K562 (cell line): ENCODE results near the gene QRICH1. TPM values are rescaled to one million over a fixed set of nuclear protein-coding genes. Genes with fewer than 3 reads are reported as not detected.

ENCODE experiments used
- BHLHE40 ChIP-seq: IDR thresholded peaks from 2 replicates; pipeline ENCODE4 v1.6.1; 2011; ENCODE audit warnings: low read length, improper control_type of control experiment
- EGR1 ChIP-seq: fragments of 450-650 bp; conservative IDR thresholded peaks from 2 replicates; pipeline ENCODE4 v1.6.1; 2017; ENCODE audit warnings: mild to moderate bottlenecking
- ELF2 ChIP-seq: fragments of 250-450 bp; sonication (Bioruptor Pico); IDR thresholded peaks from 2 replicates; pipeline ENCODE4 v1.5.0; 2021; ENCODE audit warnings: mild to moderate bottlenecking
- ETV5 ChIP-seq: sonication (generic); formaldehyde crosslinking; IDR thresholded peaks from 2 replicates; pipeline ENCODE4 v1.4.0; 2020; ENCODE audit warnings: low read depth, mild to moderate bottlenecking, missing genetic modification reagents
- FOXA1 ChIP-seq: fragments of 450-650 bp; IDR thresholded peaks from 2 replicates; pipeline ENCODE4 v1.6.1; 2016; ENCODE audit warnings: mild to moderate bottlenecking, borderline replicate concordance
- GATAD2B ChIP-seq: fragments of 450-650 bp; IDR thresholded peaks from 2 replicates; pipeline ENCODE4 v1.6.1; 2017; ENCODE audit warnings: mild to moderate bottlenecking, borderline replicate concordance
- KAT7 ChIP-seq: sonication (generic); formaldehyde crosslinking; IDR thresholded peaks from 2 replicates; pipeline ENCODE4 v1.8.0; 2022; ENCODE audit warnings: missing genetic modification reagents, mild to moderate bottlenecking, borderline replicate concordance
- KLF1 ChIP-seq: fragments of 450-650 bp; IDR thresholded peaks from 2 replicates; pipeline ENCODE4 v1.6.1; 2016; ENCODE audit warnings: missing genetic modification characterization, missing compliant biosample characterization
- MAZ ChIP-seq, 2 experiments: fragments of 450-650 bp in 1 of 2; sonication (generic) in 1 of 2; formaldehyde crosslinking; IDR thresholded peaks in 1 of 2; conservative IDR thresholded peaks in 1 of 2; 2 replicates each; pipeline versions ENCODE4 v1.4.0 to v1.5.0; 2020; ENCODE audit warnings: mild to moderate bottlenecking in 1 of 2, missing genetic modification reagents in 1 of 2
- PRPF4 ChIP-seq: fragments of 200-400 bp; formaldehyde crosslinking; IDR thresholded peaks from one replicate; pipeline ENCODE4 v1.6.1; 2017; ENCODE audit warnings: low read length, low read depth, mild to moderate bottlenecking; ENCODE audit not compliant: insufficient read depth, poor library complexity, severe bottlenecking
- RB1 ChIP-seq: fragments of 450-650 bp; IDR thresholded peaks from 2 replicates; pipeline ENCODE4 v1.6.1; 2017; ENCODE audit warnings: low read depth, mild to moderate bottlenecking
- RBM17 ChIP-seq: fragments of 200-400 bp; formaldehyde crosslinking; IDR thresholded peaks from 2 replicates; pipeline ENCODE4 v1.6.1; 2017; ENCODE audit warnings: low read depth, mild to moderate bottlenecking, low read length, borderline replicate concordance
- RHOXF2B ChIP-seq: fragments of 250-450 bp; sonication (Bioruptor Pico); conservative IDR thresholded peaks from 2 replicates; pipeline ENCODE4 v1.5.1; 2021
- SMAD4 ChIP-seq: fragments of 250-450 bp; sonication (Bioruptor Pico); conservative IDR thresholded peaks from 2 replicates; pipeline ENCODE4 v1.8.0; 2021; ENCODE audit warnings: inconsistent platforms, mild to moderate bottlenecking, moderate library complexity
- THAP7 ChIP-seq: fragments of 250-450 bp; sonication (Bioruptor Pico); IDR thresholded peaks from 2 replicates; pipeline ENCODE4 v1.5.0; 2021
- ZNF133 ChIP-seq: fragments of 250-450 bp; sonication (Bioruptor Pico); IDR thresholded peaks from 2 replicates; pipeline ENCODE4 v1.4.0; 2020; ENCODE audit warnings: mild to moderate bottlenecking
- ZNF589 ChIP-seq: fragments of 200-800 bp; sonication (Bioruptor generic); IDR thresholded peaks from 2 replicates; pipeline ENCODE4 v1.6.1; 2016; ENCODE audit warnings: low read depth, missing genetic modification characterization, missing compliant biosample characterization
- ZNF76 ChIP-seq: fragments of 250-450 bp; sonication (Bioruptor Pico); IDR thresholded peaks from 2 replicates; pipeline ENCODE4 v1.4.0; 2020; ENCODE audit warnings: mild to moderate bottlenecking, moderate library complexity, borderline replicate concordance
- polyA plus RNA-seq, 8 experiments: library from polyadenylated mRNA; depleted of rRNA in 4 of 8; stranded (reverse) in 5 of 8; unstranded in 3 of 8; fragments of >200 nt; fragmentation: Nextera tagmentation in 2 of 8; fragmentation: Illumina TruSeq in 1 of 8; extraction: Ambion mirVana in 2 of 8; extraction: Trizol in 1 of 8; gene quantifications; 2 replicates each; pipeline versions ENCODE4 v1.2.1 to v1.2.3, GENCODE V29; 2011 to 2014; ENCODE audit warnings: inconsistent platforms in 1 of 8, missing spikeins in 1 of 8
- total RNA-seq, 7 experiments: library from RNA; depleted of rRNA in 6 of 7; stranded (reverse); fragments of >200 nt in 6 of 7; fragmentation: Illumina TruSeq in 2 of 7; extraction: Trizol in 2 of 7; gene quantifications; 2 replicates each; pipeline versions ENCODE4 v1.2.1 to v1.2.3, GENCODE V29; 2011 to 2021; ENCODE audit warnings: low replicate concordance in 1 of 7
- TF ChIP-seq, protein P1 (sequence below): fragments of 450-650 bp; formaldehyde crosslinking; IDR thresholded peaks from 2 replicates; pipeline ENCODE4 v1.4.0; 2020; ENCODE audit warnings: mild to moderate bottlenecking, mixed read lengths
- TF ChIP-seq, protein P2 (sequence below): fragments of 250-450 bp; sonication (Bioruptor Pico); IDR thresholded peaks from 2 replicates; pipeline ENCODE4 v1.8.0; 2021; ENCODE audit warnings: moderate library complexity, mild to moderate bottlenecking, inconsistent platforms

Gene QRICH1
- total and polyA plus RNA-seq, 9 of the 15 experiments (the other 6 are each of a cell fraction or from before 2014, with no cell fraction given): 20.1 to 99.2 (median 56.7) TPM

DNA sequence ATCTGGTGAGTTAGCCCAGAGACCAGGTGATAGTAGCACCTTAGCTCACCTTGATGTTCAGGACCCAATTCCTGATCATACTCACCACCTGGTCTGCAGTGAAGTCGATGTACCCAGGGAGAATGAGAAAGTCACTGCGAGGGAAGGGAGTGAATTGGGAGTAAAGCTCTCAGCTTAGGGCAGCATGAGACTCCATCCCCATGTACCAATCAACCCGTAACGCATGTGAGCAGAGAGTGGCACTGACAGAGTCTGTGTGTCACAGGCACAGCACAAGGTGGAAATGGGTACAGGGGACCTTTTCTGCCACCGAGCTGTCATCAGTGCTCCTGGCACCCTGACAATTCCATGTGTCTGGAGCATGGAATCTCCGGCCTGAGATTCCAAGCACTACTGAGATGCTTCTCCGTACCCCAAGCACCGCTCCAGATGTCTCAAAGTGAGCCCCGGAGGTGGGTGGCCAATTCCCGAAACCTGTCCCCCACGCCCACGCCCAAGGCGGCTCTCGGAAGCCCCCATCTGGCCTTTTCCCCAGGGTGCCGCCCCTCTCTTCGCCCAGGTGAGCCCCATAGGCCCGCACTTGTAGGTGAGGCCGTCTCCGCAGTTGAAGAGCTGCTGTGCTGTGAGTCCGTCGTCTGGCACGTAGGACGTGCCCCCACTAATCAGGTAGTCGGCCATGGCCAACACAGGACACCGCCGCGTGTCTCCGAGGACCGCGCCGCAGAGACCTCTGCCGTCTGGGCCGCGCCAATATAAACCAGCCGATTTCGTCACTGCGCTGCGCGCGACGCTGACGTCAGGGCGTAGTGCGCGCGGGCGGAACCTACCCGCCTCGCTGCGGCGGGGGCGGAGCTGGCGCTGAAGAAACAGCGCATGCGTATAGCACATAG lies 65.0 kb downstream of the QRICH1 start, which contains the start of gene IMPDH2 (continued):
- TF ChIP-seq RBM17: no peak
- peak; percentile 58; the same call in 1 of the 2 replicates for TF ChIP-seq KAT7
- peak; percentile 94 for TF ChIP-seq EGR1
- TF ChIP-seq FOXA1: no peak
- no peak for TF ChIP-seq ZNF133
- TF ChIP-seq ZNF76 (CRISPR knock-in tag): no peak
- 0 out of 2 replicates have a peak, but pooled peaks have one; percentile 61 for TF ChIP-seq THAP7
- TF ChIP-seq ELF2: peak; percentile 59; the same call in 1 of the 2 replicates
- TF ChIP-seq KLF1: 0 out of 2 replicates have a peak, but pooled peaks have one; percentile 43
- TF ChIP-seq SMAD4: peak; percentile 85
- no peak for TF ChIP-seq PRPF4
- TF ChIP-seq RB1: peak; percentile 82; the same call in 1 of the 2 replicates
- TF ChIP-seq BHLHE40: peak; percentile 33; the same call in 1 of the 2 replicates
- TF ChIP-seq ZNF589 (CRISPR knock-in tag): no peak
- TF ChIP-seq MAZ (CRISPR knock-in tag; conservative IDR thresholded peaks at IDR 0.05 in 1 of 2, IDR thresholded peaks at IDR 0.05 in 1 of 2): peak; percentile 72 to 84
- TF ChIP-seq, protein P1, sequence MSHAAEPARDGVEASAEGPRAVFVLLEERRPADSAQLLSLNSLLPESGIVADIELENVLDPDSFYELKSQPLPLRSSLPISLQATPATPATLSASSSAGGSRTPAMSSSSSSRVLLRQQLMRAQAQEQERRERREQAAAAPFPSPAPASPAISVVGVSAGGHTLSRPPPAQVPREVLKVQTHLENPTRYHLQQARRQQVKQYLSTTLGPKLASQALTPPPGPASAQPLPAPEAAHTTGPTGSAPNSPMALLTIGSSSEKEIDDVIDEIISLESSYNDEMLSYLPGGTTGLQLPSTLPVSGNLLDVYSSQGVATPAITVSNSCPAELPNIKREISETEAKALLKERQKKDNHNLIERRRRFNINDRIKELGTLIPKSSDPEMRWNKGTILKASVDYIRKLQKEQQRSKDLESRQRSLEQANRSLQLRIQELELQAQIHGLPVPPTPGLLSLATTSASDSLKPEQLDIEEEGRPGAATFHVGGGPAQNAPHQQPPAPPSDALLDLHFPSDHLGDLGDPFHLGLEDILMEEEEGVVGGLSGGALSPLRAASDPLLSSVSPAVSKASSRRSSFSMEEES (CRISPR knock-in tag): no peak
- TF ChIP-seq, protein P2, sequence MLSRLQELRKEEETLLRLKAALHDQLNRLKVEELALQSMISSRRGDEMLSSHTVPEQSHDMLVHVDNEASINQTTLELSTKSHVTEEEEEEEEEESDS: no peak
- TF ChIP-seq GATAD2B: no peak
- TF ChIP-seq RHOXF2B: peak; percentile 50; the same call in 1 of the 2 replicates
- TF ChIP-seq ETV5 (CRISPR knock-in tag): 0 out of 2 replicates have a peak, but pooled peaks have one; percentile 33
